Measurements from ENCODE around the gene GABBR1. TPM values are rescaled to one million over a fixed set of nuclear protein-coding genes. Genes with fewer than 3 reads are reported as not detected.

The GABBR1 gene
- total RNA-seq, 1 experiment from 2014 or later = 11.9 TPM

- in situ Hi-C loops (cut with HindIII; ENCODE audit: low pct_unique_long_range_greater_than_20kb, low sequenced_read_pairs) (no loop called here), intact Hi-C loops (cut with micrococcal nuclease; ENCODE audit: unreplicated experiment) (no loop called here)
- Histone ChIP-seq H3K36me3 (ENCODE audit: control insufficient read depth, insufficient read depth, low read length) (no peaks in the 10 kb centered on the region), H3K9me3 (ENCODE audit: control insufficient read depth, insufficient read depth, low read depth, low read length) (no peaks in the 10 kb centered on the region), H3K4me1 (ENCODE audit: control insufficient read depth, insufficient read depth, low read length) (no peaks in the 10 kb centered on the region; the same call in 1 of the 2 replicates), H3K27ac (ENCODE audit: low read length) (no peak overlapping the region), H3K4me3 (ENCODE audit: low read depth in 2 of 2, low read length in 2 of 2) (no peak overlapping the region), H3K27me3 (ENCODE audit: control insufficient read depth, insufficient read depth, low read length) (peaks cover 13% of the 10 kb centered on the region)
- DNase-seq (ENCODE audit: low read depth, low spot score) = no peak
- POLR2A ChIA-PET = no interaction called here
- BruUV-seq (replicated peaks) = no TSS peak
- TF ChIP-seq POLR2AphosphoS5 (IDR thresholded peaks at IDR 0.05; ENCODE audit: low read depth, low read length) (no peak), TCF7L2 (IDR thresholded peaks at IDR 0.05; ENCODE audit: low read depth, low read length) (no peak), SIN3A (IDR thresholded peaks at IDR 0.05; ENCODE audit: borderline replicate concordance, insufficient read depth, low read depth, low read length) (no peak), CTCF (IDR thresholded peaks at IDR 0.05) (no peak), REST (IDR thresholded peaks at IDR 0.05; ENCODE audit: insufficient read depth in 1 of 2, low read depth in 2 of 2, low read length in 1 of 2) (no peak)
- CTCF ChIA-PET = no interaction called here
- ATAC-seq = no peak
Observed at GRCh38 chr6:29671026-29671425, 38.0 kb upstream of the GABBR1 start.

- TF ChIP-seq REST (IDR thresholded peaks at IDR 0.05; ENCODE audit: insufficient read depth in 1 of 2, low read depth in 2 of 2, low read length in 1 of 2) = no peak
- TF ChIP-seq TCF7L2 (IDR thresholded peaks at IDR 0.05; ENCODE audit: low read depth, low read length) = no peak
- no peak for TF ChIP-seq POLR2AphosphoS5 (IDR thresholded peaks at IDR 0.05; ENCODE audit: low read depth, low read length)
- no peak for TF ChIP-seq SIN3A (IDR thresholded peaks at IDR 0.05; ENCODE audit: borderline replicate concordance, insufficient read depth, low read depth, low read length)
- no peak for TF ChIP-seq CTCF (IDR thresholded peaks at IDR 0.05)
Observed at GRCh38 chr6:29667158-29667557, 34.2 kb upstream of the GABBR1 start.

More at GRCh38 chr6:29667158-29667557, 34.2 kb upstream of the GABBR1 start:
- no peaks in the 10 kb centered on the region for H3K36me3 ChIP-seq (ENCODE audit: control insufficient read depth, insufficient read depth, low read length)
- intact Hi-C loops (cut with micrococcal nuclease; ENCODE audit: unreplicated experiment) = no loop called here
- no peaks in the 10 kb centered on the region; the same call in 1 of the 2 replicates for H3K4me1 ChIP-seq (ENCODE audit: control insufficient read depth, insufficient read depth, low read length)
- peaks cover 13% of the 10 kb centered on the region for H3K27me3 ChIP-seq (ENCODE audit: control insufficient read depth, insufficient read depth, low read length)
- no peak overlapping the region for H3K27ac ChIP-seq (ENCODE audit: low read length)
- BruUV-seq (replicated peaks) = no TSS peak
- ATAC-seq (no peak), DNase-seq (ENCODE audit: low read depth, low spot score) (no peak)
- POLR2A ChIA-PET = no interaction called here
- CTCF ChIA-PET = interaction anchor here (1.0 kb wide), 1 partner anchor 14 kb away, joined by 3 read pairs; no protein-coding TSS in a partner anchor
- no peak overlapping the region for H3K4me3 ChIP-seq (ENCODE audit: low read depth in 2 of 2, low read length in 2 of 2)
- H3K9me3 ChIP-seq (ENCODE audit: control insufficient read depth, insufficient read depth, low read depth, low read length) = no peaks in the 10 kb centered on the region
- in situ Hi-C loops (cut with HindIII; ENCODE audit: low pct_unique_long_range_greater_than_20kb, low sequenced_read_pairs) = no loop called here
